HEK293 (cell line): ENCODE data around the gene EDAR.

ENCODE experiments used
- HOXA7 ChIP-seq: sonication (generic); formaldehyde crosslinking; IDR thresholded peaks from 2 replicates; pipeline ENCODE4 v1.8.1; 2022; ENCODE audit warnings: missing genetic modification reagents, borderline replicate concordance
- OVOL3 ChIP-seq: fragments of 450-650 bp; formaldehyde crosslinking; IDR thresholded peaks from 2 replicates; pipeline ENCODE4 v1.5.1; 2016; ENCODE audit warnings: missing biosample characterization, missing genetic modification characterization
- PRDM2 ChIP-seq: fragments of 450-650 bp; formaldehyde crosslinking; IDR thresholded peaks from 2 replicates; pipeline ENCODE4 v1.5.1; 2016; ENCODE audit warnings: missing biosample characterization, missing genetic modification characterization, borderline replicate concordance
- SCRT1 ChIP-seq: fragments of 450-650 bp; formaldehyde crosslinking; IDR thresholded peaks from 2 replicates; pipeline ENCODE4 v1.5.1; 2016; ENCODE audit warnings: missing biosample characterization, missing genetic modification characterization, borderline replicate concordance
- ZBTB20 ChIP-seq: fragments of 450-650 bp; formaldehyde crosslinking; IDR thresholded peaks from 2 replicates; pipeline ENCODE4 v1.5.1; 2016; ENCODE audit warnings: missing biosample characterization, missing genetic modification characterization
- ZBTB21 ChIP-seq: fragments of 450-650 bp; formaldehyde crosslinking; IDR thresholded peaks from 2 replicates; pipeline ENCODE4 v1.5.1; 2017; ENCODE audit warnings: missing biosample characterization, missing genetic modification characterization
- ZNF148 ChIP-seq: fragments of 450-650 bp; formaldehyde crosslinking; IDR thresholded peaks from 2 replicates; pipeline ENCODE4 v1.5.0; 2017; ENCODE audit warnings: missing biosample characterization, missing genetic modification characterization, borderline replicate concordance
- ZNF155 ChIP-seq: fragments of 450-650 bp; formaldehyde crosslinking; IDR thresholded peaks from 2 replicates; pipeline ENCODE4 v1.5.1; 2016; ENCODE audit warnings: missing biosample characterization, missing genetic modification characterization
- ZNF211 ChIP-seq: fragments of 450-650 bp; formaldehyde crosslinking; IDR thresholded peaks from 2 replicates; pipeline ENCODE4 v1.5.1; 2016; ENCODE audit warnings: low read depth, missing biosample characterization, missing genetic modification characterization
- ZNF248 ChIP-seq: fragments of 450-650 bp; formaldehyde crosslinking; IDR thresholded peaks from 2 replicates; pipeline ENCODE4 v1.5.1; 2017; ENCODE audit warnings: missing biosample characterization, missing genetic modification characterization
- ZNF266 ChIP-seq: fragments of 450-650 bp; formaldehyde crosslinking; IDR thresholded peaks from 2 replicates; pipeline ENCODE4 v1.5.1; 2016; ENCODE audit warnings: missing biosample characterization, missing genetic modification characterization, low read depth
- ZNF394 ChIP-seq: fragments of 450-650 bp; formaldehyde crosslinking; IDR thresholded peaks from 2 replicates; pipeline ENCODE4 v1.5.1; 2016; ENCODE audit warnings: missing biosample characterization, missing genetic modification characterization, mild to moderate bottlenecking, moderate library complexity, borderline replicate concordance
- ZNF426 ChIP-seq: fragments of 450-650 bp; formaldehyde crosslinking; IDR thresholded peaks from 2 replicates; pipeline ENCODE4 v1.5.1; 2017; ENCODE audit warnings: missing biosample characterization, missing genetic modification characterization, mild to moderate bottlenecking, inconsistent platforms, moderate library complexity
- ZNF501 ChIP-seq: fragments of 450-650 bp; formaldehyde crosslinking; IDR thresholded peaks from 2 replicates; pipeline ENCODE4 v1.5.1; 2016; ENCODE audit warnings: missing biosample characterization, missing genetic modification characterization
- ZNF510 ChIP-seq: fragments of 450-650 bp; formaldehyde crosslinking; IDR thresholded peaks from 2 replicates; pipeline ENCODE4 v1.5.1; 2018; ENCODE audit warnings: mild to moderate bottlenecking, missing genetic modification characterization, missing biosample characterization; ENCODE audit not compliant: insufficient replicate concordance
- ZNF529 ChIP-seq: fragments of 450-650 bp; formaldehyde crosslinking; IDR thresholded peaks from 2 replicates; pipeline ENCODE4 v1.5.1; 2017; ENCODE audit warnings: missing genetic modification characterization, missing biosample characterization; ENCODE audit not compliant: insufficient replicate concordance
- ZNF530 ChIP-seq: fragments of 450-650 bp; formaldehyde crosslinking; IDR thresholded peaks from 2 replicates; pipeline ENCODE4 v1.5.1; 2016; ENCODE audit warnings: low read depth, missing biosample characterization, missing genetic modification characterization
- ZNF76 ChIP-seq: fragments of 450-650 bp; formaldehyde crosslinking; IDR thresholded peaks from 2 replicates; pipeline ENCODE4; 2016; ENCODE audit warnings: low read depth, missing biosample characterization, missing genetic modification characterization, borderline replicate concordance
- ZNF776 ChIP-seq: fragments of 450-650 bp; formaldehyde crosslinking; IDR thresholded peaks from 2 replicates; pipeline ENCODE4 v1.5.0; 2017; ENCODE audit warnings: missing biosample characterization, missing genetic modification characterization, borderline replicate concordance
- ZNF792 ChIP-seq: fragments of 450-650 bp; formaldehyde crosslinking; IDR thresholded peaks from 2 replicates; pipeline ENCODE4 v1.5.1; 2016; ENCODE audit warnings: missing biosample characterization, missing genetic modification characterization
- ZNF837 ChIP-seq: fragments of 450-650 bp; formaldehyde crosslinking; IDR thresholded peaks from 2 replicates; pipeline ENCODE4 v1.5.1; 2016; ENCODE audit warnings: missing biosample characterization, missing genetic modification characterization
- TF ChIP-seq, protein P1 (sequence below): fragments of 450-650 bp; formaldehyde crosslinking; IDR thresholded peaks from 2 replicates; pipeline ENCODE4 v1.5.1; 2016; ENCODE audit warnings: missing biosample characterization, missing genetic modification characterization
- TF ChIP-seq, protein P2 (sequence below): fragments of 450-650 bp; formaldehyde crosslinking; IDR thresholded peaks from 2 replicates; pipeline ENCODE4 v1.5.1; 2016; ENCODE audit warnings: missing biosample characterization, missing genetic modification characterization, borderline replicate concordance
- TF ChIP-seq, protein P3 (sequence below): fragments of 450-650 bp; formaldehyde crosslinking; IDR thresholded peaks from 2 replicates; pipeline ENCODE4 v1.5.1; 2016; ENCODE audit warnings: missing biosample characterization, missing genetic modification characterization

EDAR gene

GRCh38 chr2:109031476-109032228 is 42.6 kb upstream of the EDAR start (continued):
- TF ChIP-seq PRDM2 (tag by site-specific recombination) = no peak
- no peak for TF ChIP-seq ZNF510
- TF ChIP-seq ZNF776 = no peak
- no peak for TF ChIP-seq ZNF426
- no peak for TF ChIP-seq ZNF248
- TF ChIP-seq ZNF529 (tag by site-specific recombination) = no peak
- TF ChIP-seq ZNF76 (tag by site-specific recombination) = no peak
- no peak for TF ChIP-seq ZNF148 (tag by site-specific recombination)
- TF ChIP-seq SCRT1 (tag by site-specific recombination) = no peak
- TF ChIP-seq ZNF792 (tag by site-specific recombination) = no peak
- TF ChIP-seq ZNF266 (tag by site-specific recombination) = no peak
- no peak for TF ChIP-seq ZBTB21
- TF ChIP-seq, protein P1, sequence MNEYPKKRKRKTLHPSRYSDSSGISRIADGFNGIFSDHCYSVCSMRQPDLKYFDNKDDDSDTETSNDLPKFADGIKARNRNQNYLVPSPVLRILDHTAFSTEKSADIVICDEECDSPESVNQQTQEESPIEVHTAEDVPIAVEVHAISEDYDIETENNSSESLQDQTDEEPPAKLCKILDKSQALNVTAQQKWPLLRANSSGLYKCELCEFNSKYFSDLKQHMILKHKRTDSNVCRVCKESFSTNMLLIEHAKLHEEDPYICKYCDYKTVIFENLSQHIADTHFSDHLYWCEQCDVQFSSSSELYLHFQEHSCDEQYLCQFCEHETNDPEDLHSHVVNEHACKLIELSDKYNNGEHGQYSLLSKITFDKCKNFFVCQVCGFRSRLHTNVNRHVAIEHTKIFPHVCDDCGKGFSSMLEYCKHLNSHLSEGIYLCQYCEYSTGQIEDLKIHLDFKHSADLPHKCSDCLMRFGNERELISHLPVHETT (tag by site-specific recombination) = peak; percentile 11; the same call in 1 of the 2 replicates
- no peak for TF ChIP-seq HOXA7
- TF ChIP-seq, protein P2, sequence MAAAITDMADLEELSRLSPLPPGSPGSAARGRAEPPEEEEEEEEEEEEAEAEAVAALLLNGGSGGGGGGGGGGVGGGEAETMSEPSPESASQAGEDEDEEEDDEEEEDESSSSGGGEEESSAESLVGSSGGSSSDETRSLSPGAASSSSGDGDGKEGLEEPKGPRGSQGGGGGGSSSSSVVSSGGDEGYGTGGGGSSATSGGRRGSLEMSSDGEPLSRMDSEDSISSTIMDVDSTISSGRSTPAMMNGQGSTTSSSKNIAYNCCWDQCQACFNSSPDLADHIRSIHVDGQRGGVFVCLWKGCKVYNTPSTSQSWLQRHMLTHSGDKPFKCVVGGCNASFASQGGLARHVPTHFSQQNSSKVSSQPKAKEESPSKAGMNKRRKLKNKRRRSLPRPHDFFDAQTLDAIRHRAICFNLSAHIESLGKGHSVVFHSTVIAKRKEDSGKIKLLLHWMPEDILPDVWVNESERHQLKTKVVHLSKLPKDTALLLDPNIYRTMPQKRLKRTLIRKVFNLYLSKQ (tag by site-specific recombination) = no peak
- TF ChIP-seq, protein P3, sequence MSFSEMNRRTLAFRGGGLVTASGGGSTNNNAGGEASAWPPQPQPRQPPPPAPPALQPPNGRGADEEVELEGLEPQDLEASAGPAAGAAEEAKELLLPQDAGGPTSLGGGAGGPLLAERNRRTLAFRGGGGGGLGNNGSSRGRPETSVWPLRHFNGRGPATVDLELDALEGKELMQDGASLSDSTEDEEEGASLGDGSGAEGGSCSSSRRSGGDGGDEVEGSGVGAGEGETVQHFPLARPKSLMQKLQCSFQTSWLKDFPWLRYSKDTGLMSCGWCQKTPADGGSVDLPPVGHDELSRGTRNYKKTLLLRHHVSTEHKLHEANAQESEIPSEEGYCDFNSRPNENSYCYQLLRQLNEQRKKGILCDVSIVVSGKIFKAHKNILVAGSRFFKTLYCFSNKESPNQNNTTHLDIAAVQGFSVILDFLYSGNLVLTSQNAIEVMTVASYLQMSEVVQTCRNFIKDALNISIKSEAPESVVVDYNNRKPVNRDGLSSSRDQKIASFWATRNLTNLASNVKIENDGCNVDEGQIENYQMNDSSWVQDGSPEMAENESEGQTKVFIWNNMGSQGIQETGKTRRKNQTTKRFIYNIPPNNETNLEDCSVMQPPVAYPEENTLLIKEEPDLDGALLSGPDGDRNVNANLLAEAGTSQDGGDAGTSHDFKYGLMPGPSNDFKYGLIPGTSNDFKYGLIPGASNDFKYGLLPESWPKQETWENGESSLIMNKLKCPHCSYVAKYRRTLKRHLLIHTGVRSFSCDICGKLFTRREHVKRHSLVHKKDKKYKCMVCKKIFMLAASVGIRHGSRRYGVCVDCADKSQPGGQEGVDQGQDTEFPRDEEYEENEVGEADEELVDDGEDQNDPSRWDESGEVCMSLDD (tag by site-specific recombination) = 0 out of 2 replicates have a peak, but pooled peaks have one; percentile 34
- TF ChIP-seq ZNF394 = no peak
- TF ChIP-seq OVOL3 (tag by site-specific recombination) = no peak
- 0 out of 2 replicates have a peak, but pooled peaks have one; percentile 55 for TF ChIP-seq ZBTB20
- TF ChIP-seq ZNF837 = no peak
- TF ChIP-seq ZNF155 (tag by site-specific recombination) = no peak
- no peak for TF ChIP-seq ZNF211 (tag by site-specific recombination)
- TF ChIP-seq ZNF501 = 0 out of 2 replicates have a peak, but pooled peaks have one; percentile 31
- no peak for TF ChIP-seq ZNF530 (tag by site-specific recombination)
